GM12801 (cell line): ENCODE data around the gene IFIT3.

ENCODE experiments used
- TF ChIP-seq, protein P1 (sequence below): IDR thresholded peaks from one replicate; pipeline ENCODE4 v1.5.1; 2011; ENCODE audit warnings: control low read depth; ENCODE audit not compliant: insufficient read length; ENCODE audit errors: extremely low read depth

The IFIT3 gene

DNA sequence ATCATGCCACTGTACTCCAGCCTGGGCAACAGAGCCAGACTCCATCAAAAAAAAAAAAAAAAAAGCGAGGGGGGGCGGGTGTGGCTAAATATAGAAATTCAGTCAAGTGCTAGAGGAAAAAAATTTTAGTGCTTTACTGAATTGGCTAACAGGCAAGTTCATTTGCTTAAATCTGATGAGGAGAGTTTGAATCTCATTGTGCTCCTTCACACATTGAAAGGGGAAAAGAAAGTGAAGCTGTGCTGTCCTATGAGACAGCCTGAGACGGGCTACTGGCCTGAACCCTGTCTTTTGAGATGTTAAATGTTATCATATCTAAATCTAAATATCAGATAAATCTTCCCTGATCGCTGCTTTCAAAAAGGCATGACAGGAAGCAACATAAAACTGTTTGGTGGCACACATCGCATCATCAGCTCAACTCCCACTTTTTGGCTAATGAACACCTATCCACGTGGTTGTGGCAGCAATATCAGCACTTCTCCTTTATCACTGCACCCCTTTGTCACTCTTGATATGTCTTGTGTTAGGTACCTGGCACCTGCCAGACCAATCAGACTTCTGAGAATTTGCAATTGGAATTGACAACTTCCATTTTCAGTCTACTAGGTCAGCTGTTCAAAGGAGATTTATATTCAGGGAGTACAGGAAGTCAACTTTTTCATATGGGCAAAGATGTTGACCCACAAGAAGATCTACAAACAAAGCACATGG lies 36.1 kb downstream of the IFIT3 start:
- TF ChIP-seq, protein P1, sequence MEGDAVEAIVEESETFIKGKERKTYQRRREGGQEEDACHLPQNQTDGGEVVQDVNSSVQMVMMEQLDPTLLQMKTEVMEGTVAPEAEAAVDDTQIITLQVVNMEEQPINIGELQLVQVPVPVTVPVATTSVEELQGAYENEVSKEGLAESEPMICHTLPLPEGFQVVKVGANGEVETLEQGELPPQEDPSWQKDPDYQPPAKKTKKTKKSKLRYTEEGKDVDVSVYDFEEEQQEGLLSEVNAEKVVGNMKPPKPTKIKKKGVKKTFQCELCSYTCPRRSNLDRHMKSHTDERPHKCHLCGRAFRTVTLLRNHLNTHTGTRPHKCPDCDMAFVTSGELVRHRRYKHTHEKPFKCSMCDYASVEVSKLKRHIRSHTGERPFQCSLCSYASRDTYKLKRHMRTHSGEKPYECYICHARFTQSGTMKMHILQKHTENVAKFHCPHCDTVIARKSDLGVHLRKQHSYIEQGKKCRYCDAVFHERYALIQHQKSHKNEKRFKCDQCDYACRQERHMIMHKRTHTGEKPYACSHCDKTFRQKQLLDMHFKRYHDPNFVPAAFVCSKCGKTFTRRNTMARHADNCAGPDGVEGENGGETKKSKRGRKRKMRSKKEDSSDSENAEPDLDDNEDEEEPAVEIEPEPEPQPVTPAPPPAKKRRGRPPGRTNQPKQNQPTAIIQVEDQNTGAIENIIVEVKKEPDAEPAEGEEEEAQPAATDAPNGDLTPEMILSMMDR = no peak

DNA sequence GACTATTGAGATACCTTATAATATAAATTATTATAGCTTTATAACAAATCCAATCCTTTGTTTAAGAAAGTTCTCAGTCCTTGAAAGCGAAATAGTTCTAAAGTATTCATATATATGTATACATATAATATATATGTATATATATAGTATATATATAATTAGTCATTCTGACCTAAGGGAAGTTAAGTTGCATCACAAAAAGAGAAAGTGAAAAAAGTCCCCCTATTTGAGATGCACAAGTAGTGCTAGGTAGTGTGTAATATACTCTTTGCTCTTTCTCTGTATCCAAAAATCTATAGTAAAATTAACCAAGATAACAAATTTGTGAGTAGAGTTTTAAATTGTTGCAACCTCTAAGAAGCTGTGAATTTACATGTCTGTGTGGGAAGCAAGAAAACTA lies 36.7 kb downstream of the IFIT3 start:
- TF ChIP-seq, protein P1 = no peak

DNA sequence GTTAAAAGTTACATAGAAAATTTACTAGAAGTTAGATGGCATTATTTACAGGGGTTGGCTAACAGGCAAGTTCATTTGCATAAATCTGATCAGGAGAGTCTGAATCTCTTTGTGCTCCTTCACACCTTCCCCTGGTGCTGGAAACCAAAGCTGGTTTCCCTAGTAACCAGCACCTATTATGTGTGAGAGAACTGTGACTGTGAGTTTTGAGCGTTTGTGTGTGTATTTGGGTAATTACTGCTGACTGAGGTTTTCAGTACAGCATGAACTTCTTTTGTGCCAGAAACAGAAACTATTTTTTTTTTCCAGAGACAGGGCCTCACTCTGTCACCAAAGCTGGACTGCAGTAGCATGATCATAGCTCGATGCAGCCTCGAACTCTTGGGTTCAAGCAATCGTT lies 39.7 kb downstream of the IFIT3 start:
- TF ChIP-seq, protein P1 = no peak

DNA sequence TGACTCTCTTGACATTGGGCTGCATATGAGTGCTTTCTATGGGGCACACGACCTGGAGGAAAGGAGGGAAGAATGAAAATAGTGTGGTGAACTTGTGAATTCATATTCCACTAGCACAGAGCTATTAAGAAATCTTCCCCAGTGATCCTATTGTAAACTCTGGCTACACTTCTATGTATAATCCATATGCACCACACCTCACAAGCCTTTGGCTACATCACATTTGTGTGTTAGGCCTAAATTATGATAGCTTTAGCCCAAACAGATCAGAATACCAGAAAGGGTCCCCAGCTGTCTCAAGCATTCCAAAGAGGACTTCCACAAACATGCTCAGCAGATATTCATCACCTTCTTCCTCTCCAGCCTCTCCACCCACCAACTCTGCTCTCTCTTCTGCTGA lies 40.3 kb downstream of the IFIT3 start:
- TF ChIP-seq, protein P1 = no peak

DNA sequence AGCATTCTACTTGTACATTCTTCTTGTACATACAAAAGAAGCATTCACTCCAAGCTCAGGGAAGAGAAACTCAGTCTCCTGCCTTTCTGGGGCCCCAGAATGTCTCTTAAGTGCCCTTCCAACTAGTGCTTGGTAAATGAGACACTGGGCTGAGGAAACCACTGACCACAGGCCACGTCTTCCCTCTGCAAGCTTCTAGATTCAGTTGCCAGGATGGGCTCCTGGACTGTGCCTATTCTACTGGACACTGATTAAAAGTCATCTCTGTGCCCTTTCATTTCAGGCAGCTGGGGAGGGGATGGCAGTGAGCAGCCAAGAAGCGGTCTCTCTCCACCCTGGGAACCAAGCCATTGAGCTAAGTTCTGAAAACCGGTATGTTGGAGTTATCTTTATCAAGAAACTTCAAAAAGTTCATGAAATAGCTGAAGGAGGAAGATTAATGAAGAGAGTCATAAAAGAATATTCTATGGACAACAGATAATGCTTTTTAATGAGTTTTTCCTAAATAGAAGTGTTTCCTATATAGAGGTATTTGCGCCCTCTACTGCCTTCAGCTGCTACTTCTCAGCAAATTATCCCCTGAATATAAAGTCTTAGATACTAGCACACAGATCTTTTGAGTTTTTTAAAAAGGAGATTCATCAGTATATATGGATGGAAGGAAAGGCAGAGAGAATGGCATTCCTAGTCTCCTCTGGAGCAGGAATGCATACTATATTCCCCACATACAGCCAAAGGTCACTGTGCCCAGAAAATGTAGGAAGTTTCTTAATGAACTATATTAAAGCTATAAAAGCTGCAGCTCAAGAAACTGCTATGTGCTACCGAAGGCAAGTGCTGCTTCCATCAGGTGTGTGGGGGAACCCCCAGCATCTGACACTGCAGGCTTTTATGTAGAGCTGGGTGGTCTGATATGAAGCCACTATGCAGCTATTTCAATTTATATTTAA lies 41.6 kb downstream of the IFIT3 start:
- TF ChIP-seq, protein P1 = no peak

DNA sequence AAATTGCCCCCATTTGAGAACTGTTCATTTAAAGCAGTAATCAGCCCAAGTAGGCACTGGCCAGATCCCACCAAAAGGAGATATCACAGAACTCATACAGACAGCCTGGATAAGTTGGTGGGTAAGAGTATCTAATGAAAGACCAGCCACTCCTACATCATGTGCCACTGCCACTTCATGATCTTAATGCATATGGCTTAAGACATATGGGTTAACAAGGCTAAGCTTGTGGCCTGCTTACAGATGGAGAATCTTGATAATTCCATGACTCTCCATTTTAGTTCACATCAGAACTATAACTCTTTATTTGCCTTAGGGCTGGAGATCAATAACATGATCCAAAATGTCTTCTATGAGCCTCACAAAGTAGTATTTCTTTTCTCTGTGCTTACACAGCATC lies 43.3 kb downstream of the IFIT3 start:
- TF ChIP-seq, protein P1 = no peak

DNA sequence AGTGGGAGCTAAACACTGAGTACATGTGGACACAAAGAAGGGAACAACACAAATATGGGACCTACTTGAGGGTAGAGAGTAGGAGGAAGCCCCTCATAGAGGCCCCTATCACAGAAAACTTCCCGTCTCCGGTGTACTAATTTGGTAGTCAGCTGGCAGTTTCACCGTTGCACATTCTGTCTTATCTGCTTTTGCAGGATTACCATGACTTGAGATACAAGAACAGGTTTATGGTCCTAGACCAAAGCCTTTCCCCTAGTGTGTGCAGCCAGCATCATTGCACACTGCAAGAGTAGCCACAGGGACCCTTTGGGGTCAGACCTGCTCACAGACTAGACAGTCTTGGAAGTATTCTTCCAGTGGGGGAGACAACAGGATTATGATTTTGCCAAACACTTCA lies 44.2 kb downstream of the IFIT3 start:
- TF ChIP-seq, protein P1 = no peak
